Ureter (tissue), 1 donor: ENCODE results near the gene PHLPP1. TPM values are rescaled to one million over a fixed set of nuclear protein-coding genes. Genes with fewer than 3 reads are reported as not detected.

Experiments used
- DNase-seq: peaks from one replicate; pipeline ENCODE4 v3.0.0-alpha.2; 2020; ENCODE audit warnings: low spot score
- total RNA-seq: library from RNA; stranded (reverse); gene quantifications from one replicate; pipeline ENCODE4 v1.2.4, GENCODE V29; 2023
- donor health status: DM: yes; HTN: yes; CAD: no.

PHLPP1 gene
- total RNA-seq, 1 donor from 2014 or later = 42.0 TPM

DNA sequence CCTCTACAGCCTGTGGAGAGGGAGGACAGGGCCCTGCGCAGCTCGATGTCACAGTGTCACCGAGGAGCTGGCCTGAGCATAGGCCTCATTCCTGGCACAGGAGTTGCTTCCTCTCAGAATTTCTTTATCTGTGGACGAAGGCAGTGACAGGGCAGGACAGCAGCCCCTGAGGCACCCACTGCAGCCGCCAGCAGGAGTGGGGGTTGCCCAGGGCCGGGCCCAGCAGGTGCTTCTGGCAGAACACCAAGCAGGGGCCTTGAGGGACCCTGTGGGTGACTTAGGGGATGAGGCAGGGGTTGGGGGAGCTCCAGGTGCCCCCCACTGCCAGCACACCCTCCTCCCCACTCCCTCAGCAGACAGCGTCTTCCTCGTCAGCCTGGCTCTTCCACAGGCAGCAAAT is 290.0 kb downstream of the PHLPP1 start:
- DNase-seq = no peak

DNA sequence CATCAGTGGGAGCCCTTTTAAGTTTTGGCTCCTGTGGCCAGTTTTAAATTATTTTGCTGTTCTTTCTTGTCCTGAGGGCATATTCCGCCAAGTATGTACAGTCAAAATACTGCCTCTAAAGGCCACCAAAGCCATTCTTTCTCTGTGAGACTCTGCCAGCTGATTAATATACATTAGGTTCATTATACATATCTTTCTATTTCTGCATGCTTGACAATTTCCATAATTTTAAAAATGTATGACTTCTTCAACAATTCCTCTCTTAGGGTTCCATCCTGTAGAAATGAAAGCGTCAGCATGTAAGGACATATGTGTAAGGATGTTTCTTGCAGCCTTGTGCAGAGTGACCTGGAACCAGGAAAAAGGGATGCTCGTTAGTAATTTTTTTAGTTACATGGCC is 291.9 kb downstream of the PHLPP1 start:
- no peak for DNase-seq

GRCh38 chr18:63016270-63016669 is 300.9 kb downstream of the PHLPP1 start:
- peak; percentile 61 for DNase-seq

GRCh38 chr18:63017076-63017475 is 301.7 kb downstream of the PHLPP1 start:
- no peak for DNase-seq

DNA sequence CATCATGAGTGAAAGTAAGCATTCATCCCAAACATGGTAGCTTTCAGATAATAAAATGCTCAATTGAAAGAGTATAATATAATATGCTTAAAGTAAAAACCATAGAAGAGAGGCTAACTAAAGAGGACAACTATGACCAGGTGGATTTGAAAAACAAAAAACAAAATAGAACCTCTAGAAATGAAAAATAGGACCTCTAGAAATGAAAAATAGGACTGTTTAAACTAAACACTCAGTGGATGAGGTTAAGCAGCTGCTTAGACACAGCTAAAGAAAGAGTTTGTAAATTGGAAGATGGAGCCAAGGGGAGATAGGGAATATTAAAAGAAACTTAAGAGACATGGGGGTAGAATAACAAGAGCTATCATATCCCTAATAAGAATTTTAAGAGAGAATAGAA is 302.6 kb downstream of the PHLPP1 start:
- DNase-seq = no peak

- no peak for DNase-seq
Measured at GRCh38 chr18:63022429-63023022, 307.2 kb downstream of the PHLPP1 start.

- no peak for DNase-seq
Measured at GRCh38 chr18:63025251-63026090, 310.1 kb downstream of the PHLPP1 start.

DNA sequence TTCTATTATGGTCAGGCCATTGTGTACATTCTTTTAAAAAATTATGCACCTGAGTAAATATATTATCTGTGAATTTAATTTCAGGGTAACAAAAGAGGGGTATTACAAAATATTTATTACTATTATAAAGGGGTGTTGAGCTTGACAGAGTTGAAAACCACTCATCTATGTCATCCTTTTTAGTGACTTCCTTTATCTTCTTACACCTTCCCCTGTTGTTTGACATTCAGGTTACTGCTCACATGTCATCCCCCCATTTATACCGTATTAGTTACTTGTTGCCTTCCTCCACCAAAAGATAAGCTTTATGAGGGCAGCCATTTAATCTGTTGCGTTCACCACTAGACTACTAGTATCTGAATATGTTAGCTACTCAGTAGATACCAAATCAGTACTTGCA is 313.0 kb downstream of the PHLPP1 start:
- no peak for DNase-seq

Other genes with a start within 250 kb of the PHLPP1 start
- 36.8 TPM for gene ZCCHC2, start 192.5 kb upstream of the PHLPP1 start, total RNA-seq